Activated gamma-delta T cell treated with anti-CD3 and anti-CD28 coated beads, Interleukin-2, amount 50 U/mL, for 16 hours (primary cell): Measurements from ENCODE around the gene FXYD4.
"Not testable (repeated sequence)": the region's sequence is repeated elsewhere in the genome, so short reads cannot be mapped to it uniquely, and the experiment has no call there.

Experiments
- DNase-seq: peaks from one replicate; pipeline ENCODE4 v3.0.0-alpha.2; 2020; ENCODE audit warnings: low read depth

Gene FXYD4, protein sequence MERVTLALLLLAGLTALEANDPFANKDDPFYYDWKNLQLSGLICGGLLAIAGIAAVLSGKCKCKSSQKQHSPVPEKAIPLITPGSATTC

DNA sequence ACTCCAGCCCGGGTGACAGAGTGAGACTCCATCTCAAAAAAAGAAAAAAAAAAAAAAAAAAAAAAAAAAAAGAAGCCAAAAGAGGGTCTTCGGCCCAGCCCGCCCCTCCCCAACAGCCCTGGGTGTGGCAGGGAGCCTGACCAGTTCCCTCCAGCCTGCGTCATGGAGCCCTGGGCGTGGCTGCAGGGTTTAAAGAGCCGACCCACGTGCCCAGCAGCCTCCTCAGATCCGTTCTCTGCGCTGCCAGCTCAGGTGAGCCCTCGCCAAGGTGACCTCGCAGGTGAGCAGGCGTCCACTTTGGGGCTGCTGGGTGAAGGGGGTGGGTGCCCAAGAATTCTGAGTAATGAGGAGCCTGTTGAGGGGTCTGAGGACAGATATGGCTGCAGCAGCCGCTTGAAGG, at the start of gene FXYD4:
Gene FXYD4, plus strand, starts transcription at position 219 of the 400 bp plus-strand sequence. CDS start 2,111 bp downstream, outside the sequence.
- DNase-seq, result no peak

DNA sequence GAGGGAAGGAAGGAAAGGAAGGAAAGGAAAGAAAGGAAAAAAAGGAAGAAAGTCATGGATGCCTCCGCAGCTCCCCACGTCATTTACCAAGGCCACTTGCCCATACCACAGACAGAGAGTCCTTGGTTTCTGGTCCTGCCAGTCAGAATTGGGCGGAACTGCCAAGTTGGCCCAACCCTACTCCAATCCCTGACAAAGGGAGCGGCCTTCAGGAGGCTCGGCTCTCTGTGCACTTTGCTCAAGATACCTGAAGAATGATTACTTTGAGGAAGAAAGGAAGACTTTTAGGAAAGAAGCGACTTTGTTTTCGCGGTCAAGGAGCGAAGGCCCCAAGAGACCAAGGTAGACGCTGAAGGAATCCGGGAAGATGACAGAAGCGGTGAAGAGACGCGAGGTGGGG, 49.1 kb upstream of the FXYD4 start:
- no peak for DNase-seq

DNA sequence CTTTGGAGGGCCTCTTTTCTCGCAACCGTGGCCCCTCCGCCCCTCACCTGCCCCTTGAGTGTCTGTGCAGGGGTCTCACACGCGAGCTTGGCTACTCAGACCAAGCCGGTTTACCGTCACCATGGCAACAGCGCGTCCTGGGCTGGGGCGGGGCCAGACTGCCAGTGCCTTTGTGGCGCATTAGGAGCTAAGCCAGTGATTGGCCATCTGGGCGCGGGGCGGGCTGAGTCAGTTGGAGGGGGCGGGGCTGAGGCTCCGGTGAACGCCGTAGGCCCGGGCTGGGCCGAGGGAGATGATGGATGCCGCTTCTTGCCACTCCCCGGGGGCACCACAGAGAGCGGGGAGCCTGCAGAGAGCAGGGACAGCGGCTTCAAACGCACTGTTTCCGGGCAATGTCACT, 48.7 kb upstream of the FXYD4 start:
- DNase-seq, result peak; percentile 42

DNA sequence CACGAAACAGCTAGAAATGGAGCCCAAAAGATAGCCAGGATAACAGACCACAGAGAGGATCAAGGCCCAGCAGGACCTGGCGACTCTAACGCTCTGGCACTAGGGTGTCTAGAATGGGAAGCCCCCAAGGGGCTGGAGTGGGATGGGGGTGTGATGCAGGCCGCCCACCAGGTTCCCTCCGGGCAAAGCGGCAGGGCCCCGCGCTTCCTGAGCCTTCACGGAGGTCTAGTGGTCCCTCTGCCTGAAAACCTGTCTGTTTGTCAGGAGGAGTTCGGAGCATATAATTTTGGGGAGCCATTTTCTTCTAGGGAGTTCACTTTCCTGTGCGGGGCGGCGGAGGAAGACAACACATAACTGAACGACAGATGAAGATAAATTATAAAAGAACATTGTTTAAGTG, 48.2 kb upstream of the FXYD4 start:
- no peak for DNase-seq

GRCh38 chr10:43324876-43325275, 46.6 kb upstream of the FXYD4 start:
- no peak for DNase-seq

GRCh38 chr10:43327171-43327570, 44.3 kb upstream of the FXYD4 start:
- DNase-seq, result no peak

- DNase-seq, result no peak
Measured at GRCh38 chr10:43327986-43328385, 43.5 kb upstream of the FXYD4 start.

GRCh38 chr10:43328810-43329209, 42.6 kb upstream of the FXYD4 start:
- DNase-seq, result not testable (repeated sequence)

DNA sequence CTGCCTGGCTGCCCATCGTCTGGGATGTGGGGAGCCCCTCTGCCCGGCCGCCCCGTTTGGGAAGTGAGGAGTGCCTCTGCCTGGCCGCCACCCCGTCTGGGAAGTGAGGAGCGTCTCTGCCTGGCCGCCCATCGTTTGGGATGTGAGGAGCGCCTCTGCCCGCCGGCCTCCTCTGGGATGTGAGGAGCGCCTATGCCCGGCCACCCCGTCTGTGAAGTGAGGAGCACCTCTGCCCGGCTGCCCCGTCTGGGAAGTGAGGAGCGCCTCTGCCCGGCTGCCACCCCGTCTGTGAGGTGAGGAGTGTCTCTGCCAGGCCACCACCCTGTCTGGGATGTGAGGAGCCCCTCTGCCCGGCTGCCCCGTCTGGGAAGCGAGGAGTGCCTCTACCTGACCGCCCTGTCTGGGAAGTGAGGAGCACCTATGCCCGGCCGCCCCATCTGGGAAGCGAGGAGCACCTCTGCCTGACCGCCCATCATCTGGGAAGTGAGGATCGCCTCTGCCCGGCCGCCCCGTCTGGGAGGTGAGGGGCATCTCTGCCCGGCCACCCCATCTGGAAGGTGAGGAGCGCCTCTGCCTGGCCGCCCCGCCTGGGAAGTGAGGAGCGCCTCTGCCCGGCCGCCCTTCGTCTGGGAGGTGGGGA, 42.1 kb upstream of the FXYD4 start:
- DNase-seq, result not testable (repeated sequence)

DNA sequence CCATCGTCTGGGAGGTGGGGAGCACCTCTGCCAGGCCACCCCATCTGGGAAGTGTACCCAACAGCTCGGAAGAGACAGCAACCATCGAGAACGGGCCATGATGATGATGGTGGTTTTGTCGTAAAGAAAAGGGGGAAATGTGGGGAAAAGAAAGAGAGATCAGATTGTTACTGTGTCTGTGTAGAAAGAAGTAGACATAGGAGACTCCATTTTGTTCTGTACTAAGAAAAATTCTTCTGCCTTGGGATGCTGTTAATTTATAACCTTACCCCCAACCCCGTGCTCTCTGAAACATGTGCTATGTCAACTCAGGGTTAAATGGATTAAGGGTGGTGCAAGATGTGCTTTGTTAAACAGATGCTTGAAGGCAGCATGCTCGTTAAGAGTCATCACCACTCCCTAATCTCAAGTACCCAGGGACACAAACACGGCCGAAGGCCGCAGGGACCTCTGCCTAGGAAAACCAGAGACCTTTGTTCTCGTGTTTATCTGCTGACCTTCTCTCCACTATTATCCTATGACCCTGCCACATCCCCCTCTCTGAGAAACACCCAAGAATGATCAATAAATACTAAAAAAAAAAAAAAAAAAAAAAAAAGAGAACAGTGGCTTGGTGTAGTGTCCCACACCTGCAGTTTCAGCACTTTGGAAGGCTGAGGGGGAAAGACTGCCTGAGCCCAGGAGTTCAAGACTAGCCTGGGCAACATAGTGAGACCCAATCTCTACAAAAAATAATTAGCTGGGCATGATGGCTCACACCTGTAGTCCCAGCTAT, 41.2 kb upstream of the FXYD4 start:
- DNase-seq, result not testable (repeated sequence)

DNA sequence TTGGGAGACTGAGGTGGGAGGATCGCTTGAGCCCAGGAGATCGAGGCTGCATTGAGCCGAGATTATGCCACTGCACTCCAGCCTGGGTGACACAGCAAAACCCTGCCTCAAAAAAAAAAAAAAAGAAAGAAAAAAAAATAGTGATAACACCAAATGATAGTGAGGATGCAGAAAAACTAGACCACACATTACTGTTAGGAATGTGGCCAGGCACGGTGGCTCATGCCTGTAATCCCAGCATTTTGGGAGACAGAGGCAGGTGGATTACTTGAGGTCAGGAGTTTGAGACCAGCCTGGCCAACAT, 40.7 kb upstream of the FXYD4 start:
- not testable (repeated sequence) for DNase-seq

- no peak for DNase-seq
Measured at GRCh38 chr10:43333653-43334052, 37.8 kb upstream of the FXYD4 start.

DNA sequence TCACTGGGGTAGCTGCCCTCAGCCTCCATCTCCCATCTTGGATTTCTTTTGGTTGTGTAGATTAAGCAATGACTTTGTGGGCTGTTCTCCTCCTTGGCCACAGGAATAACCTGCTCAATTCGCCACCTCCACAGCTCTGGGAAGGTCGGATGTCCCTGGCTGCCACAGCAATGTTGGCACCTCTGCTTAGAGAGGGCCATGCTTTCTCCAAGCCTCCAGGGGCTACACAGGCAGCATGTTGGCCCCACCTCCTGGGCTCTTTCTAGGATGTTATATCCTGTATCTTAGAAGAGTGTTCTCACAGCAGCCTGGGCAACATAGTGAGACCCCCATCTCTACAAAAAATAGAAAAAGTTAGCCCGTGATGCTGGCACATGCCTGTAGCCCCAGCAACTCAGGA, 35.4 kb upstream of the FXYD4 start:
- DNase-seq, result no peak

- no peak for DNase-seq
Measured at GRCh38 chr10:43336641-43337318, 34.7 kb upstream of the FXYD4 start.

- not testable (repeated sequence) for DNase-seq
Measured at GRCh38 chr10:43337536-43337935, 33.9 kb upstream of the FXYD4 start.

DNA sequence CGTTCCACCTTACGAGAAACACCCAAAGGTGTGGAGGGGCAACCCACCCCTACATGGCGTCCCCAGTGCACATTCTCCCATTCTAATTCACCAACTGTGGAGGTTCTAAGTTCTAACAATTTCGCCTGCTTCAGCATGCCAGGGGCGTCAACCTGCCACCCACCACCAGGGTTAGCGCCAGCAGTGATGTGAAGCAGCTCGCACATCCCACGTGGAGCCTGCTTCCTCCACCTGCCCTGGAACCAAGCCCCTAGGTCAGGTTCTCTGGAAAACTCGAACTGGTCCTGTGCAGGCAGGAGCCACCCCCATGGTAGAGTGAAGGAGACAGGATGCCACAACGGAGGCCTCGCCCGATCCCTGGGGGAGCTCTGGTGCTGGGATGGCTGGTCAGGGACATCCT, 33.3 kb upstream of the FXYD4 start:
- no peak for DNase-seq

DNA sequence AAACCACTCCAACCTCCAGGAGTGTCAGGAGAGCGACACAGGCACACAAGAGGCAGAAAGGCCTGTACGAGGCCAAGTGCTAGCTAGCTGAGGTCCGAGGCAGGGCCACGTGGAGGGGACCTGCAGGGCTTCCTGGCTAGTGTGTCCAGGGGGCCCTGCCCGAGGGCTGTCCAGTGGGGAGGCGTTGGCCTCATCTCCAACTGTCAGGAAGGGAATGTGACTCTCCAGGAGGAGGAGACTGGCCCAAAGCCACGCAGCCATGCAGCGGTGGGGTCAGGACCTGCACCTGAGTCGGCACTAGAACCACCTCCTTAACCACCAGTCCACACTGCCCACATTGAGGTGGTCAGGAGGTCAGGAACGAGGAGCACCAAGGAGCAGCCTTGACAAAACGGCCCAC, 32.3 kb upstream of the FXYD4 start:
- no peak for DNase-seq

- no peak for DNase-seq
Measured at GRCh38 chr10:43340101-43340500, 31.3 kb upstream of the FXYD4 start.

DNA sequence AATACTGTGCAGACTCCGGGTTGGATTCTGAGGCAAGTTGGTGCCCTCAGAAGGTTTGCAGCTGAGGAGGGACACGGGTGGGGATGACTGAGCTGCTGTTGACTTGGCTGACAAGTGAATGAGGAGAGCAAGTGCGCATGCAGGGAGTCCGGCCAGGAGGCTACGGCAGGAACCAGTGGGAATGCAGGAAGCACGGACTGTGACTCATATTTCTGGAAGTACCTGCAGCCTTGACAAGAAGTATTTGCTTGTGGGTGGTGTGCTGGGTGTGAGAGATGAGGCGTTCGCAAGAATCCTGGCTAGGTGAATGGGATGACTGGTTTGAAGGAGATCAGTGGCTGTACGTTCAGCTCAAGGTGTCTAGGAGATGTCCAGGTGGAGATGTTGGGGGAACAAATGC, 30.8 kb upstream of the FXYD4 start:
- DNase-seq, result no peak

DNA sequence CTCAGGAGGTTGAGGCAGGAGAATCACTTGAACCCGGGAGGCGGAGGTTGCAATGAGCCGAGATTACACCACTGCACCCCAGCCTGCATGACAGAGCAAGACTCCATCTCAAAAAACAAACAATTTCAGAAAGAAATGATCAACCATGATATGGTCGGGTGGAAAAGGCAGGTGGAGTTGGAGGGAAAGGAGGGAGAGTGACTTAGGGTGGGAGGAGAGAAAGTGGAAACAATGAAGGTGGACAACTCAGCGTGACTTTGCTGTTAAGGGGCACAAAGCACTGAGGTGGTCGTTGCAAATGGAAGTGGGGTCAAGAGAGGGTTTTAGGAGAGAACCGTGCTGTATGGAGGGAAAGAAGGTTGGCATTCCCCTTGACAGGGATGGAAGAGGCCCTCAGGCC, 30.0 kb upstream of the FXYD4 start:
- no peak for DNase-seq

GRCh38 chr10:43342279-43343125, 28.9 kb upstream of the FXYD4 start:
- no peak for DNase-seq

GRCh38 chr10:43343126-43343525, 28.3 kb upstream of the FXYD4 start:
- no peak for DNase-seq
